Stimulated activated CD4-positive, alpha-beta T cell treated with anti-CD3 and anti-CD28 coated beads, Interleukin-1b, Interleukin-23, amount 100 ng/mL, for 1 hour (primary cell): Measurements from ENCODE around the gene ADGRB3.
"Not testable (repeated sequence)": the region's sequence is repeated elsewhere in the genome, so short reads cannot be mapped to it uniquely, and the experiment has no call there.

Experiments used
- DNase-seq, 2 donors: peaks; one replicate each; pipeline ENCODE4 v3.0.0-alpha.2; 2020; ENCODE audit warnings: low read depth in 2 of 2

Gene ADGRB3

DNA sequence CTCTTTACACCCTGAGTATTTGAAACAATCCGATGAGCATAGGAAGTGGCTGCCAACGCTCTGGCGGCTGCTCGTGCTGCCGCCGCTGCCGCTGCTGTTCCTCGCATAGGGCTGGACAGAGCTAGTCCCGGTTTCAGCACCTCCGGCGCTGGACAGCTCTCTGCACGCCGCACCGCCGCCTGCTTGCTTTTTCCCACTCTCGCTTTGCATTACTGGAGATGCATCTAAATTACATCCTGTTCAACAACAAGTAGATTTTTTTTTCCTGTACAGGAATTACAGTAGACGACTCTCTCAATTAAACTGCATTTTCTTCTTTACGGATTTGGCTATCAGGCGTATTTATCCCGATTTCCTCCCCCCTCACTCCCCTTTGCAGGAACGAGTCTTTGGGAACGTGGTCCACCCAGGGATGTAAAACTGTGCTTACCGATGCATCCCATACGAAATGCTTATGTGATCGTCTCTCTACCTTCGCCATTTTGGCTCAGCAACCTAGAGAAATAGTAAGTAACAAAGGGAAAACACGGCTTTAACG is 597.9 kb downstream of the ADGRB3 start:
- peak in 1 of 2 donors; percentile 4 for DNase-seq

DNA sequence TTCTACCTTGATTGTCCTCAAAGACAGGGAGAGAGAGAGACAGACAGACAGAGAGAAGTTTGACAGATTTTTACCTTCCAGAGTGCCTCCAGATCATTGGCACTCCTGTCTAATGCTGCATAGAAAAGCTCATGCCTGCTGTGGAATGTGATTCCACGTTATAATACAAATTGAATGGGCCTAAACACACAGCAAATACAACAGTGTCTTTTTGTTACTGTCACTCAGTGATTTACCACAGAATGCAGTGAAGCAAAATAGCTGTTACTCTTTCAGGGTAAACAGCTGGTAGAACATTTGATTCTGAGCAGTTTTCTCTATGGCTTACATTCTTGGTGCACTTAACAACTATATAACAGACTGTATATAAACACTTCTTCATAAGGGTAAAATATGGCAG is 603.0 kb downstream of the ADGRB3 start:
- no peak for DNase-seq

DNA sequence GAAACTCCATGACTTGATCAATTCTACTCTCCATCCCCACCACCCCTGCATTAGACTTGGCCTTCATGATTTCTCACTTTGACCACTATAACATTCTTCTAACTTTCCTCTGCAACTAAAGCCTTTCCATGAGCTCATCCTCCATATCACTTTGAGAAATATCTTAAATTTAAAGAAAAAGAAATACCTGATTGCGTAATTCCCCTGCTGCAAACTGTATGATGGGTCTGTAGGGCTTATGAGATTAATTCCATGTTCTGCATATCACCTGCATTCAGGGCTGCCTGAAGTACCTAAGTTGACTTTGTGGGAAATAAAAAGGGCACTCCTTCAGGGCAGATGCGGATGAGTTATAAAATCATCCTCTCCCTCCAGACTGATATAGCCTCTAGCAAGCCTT is 611.9 kb downstream of the ADGRB3 start:
- no peak for DNase-seq

GRCh38 chr6:69261010-69261409 is 625.9 kb downstream of the ADGRB3 start:
- no peak for DNase-seq

- DNase-seq = no peak
Observed at GRCh38 chr6:69263297-69263696, 628.2 kb downstream of the ADGRB3 start.

DNA sequence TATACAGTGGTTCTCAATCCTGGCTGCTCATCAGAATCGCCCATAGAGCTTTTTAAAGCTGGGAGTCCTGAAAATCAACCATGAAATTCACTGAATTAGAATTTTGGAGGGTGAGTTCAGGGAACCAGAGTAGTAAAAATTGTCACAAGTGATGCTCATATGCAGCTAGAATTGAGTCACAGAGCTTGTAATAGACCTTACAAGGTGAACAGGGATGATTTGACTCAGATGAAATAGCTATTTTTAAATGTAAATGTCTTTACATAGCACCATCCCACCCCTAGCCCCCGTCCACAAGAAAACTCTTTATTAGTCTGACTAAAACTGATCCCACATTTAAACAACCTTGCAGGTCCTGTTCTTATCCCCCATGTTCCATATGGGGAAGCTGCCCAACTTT is 630.0 kb downstream of the ADGRB3 start:
- no peak for DNase-seq

DNA sequence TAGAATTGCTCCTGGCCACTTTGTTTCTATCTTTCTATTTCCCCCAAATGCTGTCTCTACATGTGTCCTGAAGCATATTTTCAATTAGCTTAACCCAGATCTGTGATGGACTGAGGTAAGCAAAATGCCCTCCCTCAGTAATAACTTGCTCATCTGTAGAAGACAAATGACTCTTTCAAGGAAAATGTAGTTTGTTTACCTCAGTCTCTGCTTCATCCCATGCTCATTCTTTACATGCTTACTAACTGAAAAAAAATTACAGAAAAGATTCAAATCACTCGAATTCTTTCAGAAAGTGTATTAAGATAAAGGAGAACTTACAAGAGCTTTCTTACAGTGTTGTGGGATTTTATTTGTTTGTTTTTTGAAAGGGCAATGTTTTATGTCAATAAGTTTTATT is 630.6 kb downstream of the ADGRB3 start:
- no peak for DNase-seq

- DNase-seq = no peak
Observed at GRCh38 chr6:69276204-69276603, 641.1 kb downstream of the ADGRB3 start.

GRCh38 chr6:69279805-69280204 is 644.7 kb downstream of the ADGRB3 start:
- no peak for DNase-seq

DNA sequence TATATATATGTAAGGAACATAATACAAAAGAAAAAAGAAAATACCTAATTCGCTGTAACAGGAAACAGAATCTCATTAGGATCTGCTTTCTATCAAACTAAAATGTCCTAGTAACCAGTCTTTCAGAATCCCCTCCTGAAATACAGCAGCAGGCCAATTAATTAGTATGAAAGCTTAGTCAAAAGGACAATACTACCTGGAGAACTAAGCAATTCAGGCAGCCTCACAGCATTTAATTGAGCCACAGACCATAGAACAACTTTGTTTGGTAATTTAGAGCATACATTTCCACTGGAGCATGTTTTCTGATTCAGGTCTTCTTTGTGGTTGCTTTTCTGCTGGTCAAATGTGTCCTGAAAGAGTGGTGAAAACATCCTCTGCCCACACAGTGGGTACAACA is 645.8 kb downstream of the ADGRB3 start:
- no peak for DNase-seq

GRCh38 chr6:69284176-69284730 is 649.2 kb downstream of the ADGRB3 start:
- DNase-seq = no peak

DNA sequence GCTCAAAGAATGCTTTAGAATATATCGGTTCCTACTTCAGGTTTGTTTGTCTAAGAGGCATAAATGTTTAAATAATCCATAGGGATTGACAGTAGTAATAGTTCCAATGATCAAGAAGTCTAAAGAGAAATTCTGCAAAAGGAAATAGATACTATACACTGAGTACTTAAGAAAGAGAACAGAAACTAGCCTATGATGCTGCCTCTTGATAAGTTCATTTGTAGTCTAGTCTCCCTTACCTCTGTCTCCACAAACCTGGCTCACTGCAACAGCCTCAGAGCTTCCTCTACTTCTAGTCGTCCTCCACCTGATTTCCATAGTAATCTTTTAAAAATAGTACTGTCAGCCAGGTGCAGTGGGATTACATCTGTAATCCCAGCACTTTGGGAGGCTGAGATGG is 650.0 kb downstream of the ADGRB3 start:
- DNase-seq = no peak

- no peak for DNase-seq
Observed at GRCh38 chr6:69286331-69286730, 651.2 kb downstream of the ADGRB3 start.

- DNase-seq = not testable (repeated sequence)
Observed at GRCh38 chr6:69288198-69288597, 653.1 kb downstream of the ADGRB3 start.

DNA sequence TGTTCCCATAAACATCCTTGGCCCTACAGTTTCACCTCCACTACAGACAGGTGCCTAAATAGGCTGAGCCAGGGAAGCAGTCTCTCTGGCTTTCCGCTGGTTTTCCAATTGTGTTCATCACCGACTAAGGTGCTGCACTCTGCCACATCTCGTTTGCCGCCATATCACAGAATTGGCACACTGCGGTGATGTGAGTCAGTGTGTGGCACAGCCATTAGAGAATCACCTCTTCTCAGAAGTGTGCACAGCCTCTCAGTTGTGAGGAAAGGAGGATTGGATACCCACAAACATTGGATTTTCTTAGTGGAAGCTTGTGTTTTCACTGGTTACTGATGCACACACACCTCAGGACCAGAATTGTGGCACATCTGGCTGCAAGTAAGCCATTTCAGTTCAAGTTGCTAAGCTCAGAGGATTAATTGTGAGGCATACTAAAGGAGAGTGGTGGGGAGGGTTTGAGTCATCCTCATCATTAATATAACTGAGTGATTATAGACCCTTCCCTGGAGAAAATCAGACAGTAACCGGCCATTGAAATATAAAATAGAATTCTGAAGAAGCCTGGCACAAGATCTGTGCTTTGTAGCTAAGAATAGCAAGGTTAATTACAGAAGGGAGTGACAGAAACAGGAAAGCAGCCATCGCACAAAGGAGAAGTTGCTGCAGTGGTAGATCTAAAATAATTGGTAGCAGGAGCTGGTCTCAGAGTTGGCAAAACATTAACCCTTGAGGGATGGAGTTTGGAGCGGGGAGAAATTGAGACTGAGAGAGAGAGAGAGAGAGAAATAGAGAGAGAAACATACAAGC is 654.8 kb downstream of the ADGRB3 start:
- DNase-seq = no peak

GRCh38 chr6:69293471-69293870 is 658.4 kb downstream of the ADGRB3 start:
- DNase-seq = no peak

DNA sequence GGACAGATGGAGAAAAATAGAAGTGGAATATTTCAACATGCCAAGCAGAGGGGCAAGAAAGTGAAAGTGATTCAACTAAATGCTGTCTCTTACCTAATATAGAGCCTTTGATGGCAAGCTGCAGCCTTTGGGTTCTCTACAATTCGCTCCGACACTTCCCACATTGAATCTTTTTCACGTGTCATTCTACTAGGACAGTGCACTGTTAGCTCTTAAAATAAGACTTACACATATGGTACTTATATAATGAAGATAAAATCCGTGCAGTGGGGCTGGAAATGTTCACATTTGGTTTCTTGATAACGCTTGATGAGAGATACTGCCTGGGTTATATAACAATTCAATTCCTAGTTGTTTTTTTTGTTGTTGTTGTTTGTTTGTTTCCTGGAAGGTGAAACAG is 659.3 kb downstream of the ADGRB3 start:
- no peak for DNase-seq

GRCh38 chr6:69294862-69295261 is 659.8 kb downstream of the ADGRB3 start:
- no peak for DNase-seq

DNA sequence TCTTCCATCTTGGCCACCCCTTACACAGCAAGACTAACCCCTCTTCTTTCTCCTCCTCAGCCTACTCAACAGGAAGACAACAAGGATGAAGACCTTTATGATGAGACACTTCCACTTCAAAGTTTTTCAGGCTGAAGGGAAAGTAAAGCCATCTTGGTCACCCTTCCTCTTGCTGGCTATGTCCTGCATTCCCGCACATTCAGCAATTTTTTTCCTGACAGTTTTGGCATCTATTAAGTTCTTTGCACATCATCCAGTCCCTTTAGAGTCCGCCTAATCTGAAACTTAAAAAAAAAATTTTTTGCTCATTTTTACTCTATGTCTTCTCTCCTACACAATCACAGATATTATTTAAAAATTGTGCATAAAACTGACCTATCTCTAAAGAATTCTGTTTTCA is 668.3 kb downstream of the ADGRB3 start:
- DNase-seq = no peak

DNA sequence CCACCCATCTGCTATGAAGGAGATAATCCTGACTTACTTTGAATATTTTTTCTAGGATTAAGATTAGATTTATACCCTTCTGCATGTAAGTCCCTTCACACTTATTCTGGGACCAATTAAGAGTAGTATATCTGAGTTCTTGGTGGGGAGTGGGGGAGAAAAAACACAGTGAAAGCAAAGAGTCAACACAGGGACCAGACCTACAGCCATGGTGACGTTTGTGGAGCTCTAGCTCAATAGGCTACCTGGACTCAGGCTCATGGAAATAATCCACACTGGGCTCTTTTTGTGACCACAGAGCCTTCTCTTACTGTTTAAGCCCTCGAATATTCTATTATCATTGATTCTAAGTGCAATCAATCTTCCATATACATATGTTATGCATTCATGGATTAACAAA is 670.4 kb downstream of the ADGRB3 start:
- no peak for DNase-seq

GRCh38 chr6:69308584-69308983 is 673.5 kb downstream of the ADGRB3 start:
- DNase-seq = no peak

DNA sequence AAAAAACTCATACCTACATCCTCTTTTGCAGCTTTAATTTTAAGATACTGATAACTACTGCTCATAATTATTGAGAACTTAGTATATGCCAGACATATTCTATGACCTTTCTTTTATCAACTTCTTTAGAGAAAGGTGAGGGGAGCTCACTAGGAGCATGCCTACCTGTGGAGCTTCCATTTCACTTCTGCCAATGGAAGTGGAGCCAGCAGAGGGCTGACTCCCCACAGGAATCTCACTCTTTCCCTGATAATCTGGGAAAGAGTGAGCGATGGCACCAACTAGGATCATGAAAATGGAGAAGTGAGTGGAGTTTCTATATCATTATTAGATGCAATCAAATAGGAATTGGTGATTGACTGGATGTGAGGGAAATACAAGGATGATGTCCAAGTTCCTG is 676.8 kb downstream of the ADGRB3 start:
- no peak for DNase-seq

DNA sequence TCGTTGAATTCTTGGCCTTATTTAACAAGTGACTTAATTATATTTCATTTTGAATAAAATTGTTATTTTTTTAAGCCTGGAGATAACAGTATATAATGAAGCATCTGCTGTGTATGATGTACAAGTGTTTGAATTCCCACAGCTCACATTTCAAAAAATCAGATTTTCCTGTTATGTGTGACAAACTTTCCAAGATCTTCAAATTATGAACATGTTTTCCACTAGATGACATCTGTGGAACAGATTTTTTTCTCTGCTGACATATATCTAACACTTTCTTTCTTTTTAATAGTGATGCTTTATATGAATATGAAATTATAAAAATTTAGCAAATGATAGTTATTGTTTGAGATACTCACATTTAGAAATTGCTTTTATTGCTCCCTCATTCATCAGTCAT is 678.9 kb downstream of the ADGRB3 start:
- DNase-seq = no peak
